Endothelial cell of umbilical vein (primary cell): ENCODE measurements around the gene ACTBL2.
"Not testable (repeated sequence)": the region's sequence is repeated elsewhere in the genome, so short reads cannot be mapped to it uniquely, and the experiment has no call there.

ENCODE experiments used
- EZH2 ChIP-seq: IDR thresholded peaks from 2 replicates; pipeline ENCODE4 v1.6.1; 2012; ENCODE audit warnings: borderline replicate concordance, low read depth, mild to moderate bottlenecking, moderate library complexity, low read length, inconsistent platforms; ENCODE audit not compliant: severe bottlenecking
- FOS ChIP-seq: IDR thresholded peaks from 2 replicates; pipeline ENCODE4 v1.6.1; 2011; ENCODE audit warnings: mild to moderate bottlenecking, low read length, moderate library complexity, borderline replicate concordance; ENCODE audit not compliant: insufficient read depth
- JUN ChIP-seq: IDR thresholded peaks from 2 replicates; pipeline ENCODE4 v1.6.1; 2011; ENCODE audit warnings: borderline replicate concordance, low read depth; ENCODE audit not compliant: insufficient read length, insufficient read depth
- MAX ChIP-seq: IDR thresholded peaks from 2 replicates; pipeline ENCODE4 v1.6.1; 2011; ENCODE audit not compliant: insufficient read depth, insufficient read length
- POLR2A ChIP-seq: IDR thresholded peaks from 2 replicates; pipeline ENCODE4 v1.6.1; 2012; ENCODE audit warnings: low read depth, mild to moderate bottlenecking, control low read depth, low read length
- TF ChIP-seq, protein P1 (sequence below), 2 donors: IDR thresholded peaks; 1 replicate in 1 of 2; 2 replicates in 1 of 2; pipeline ENCODE4 v1.5.1; 2011; ENCODE audit warnings: low read length in 2 of 2, mild to moderate bottlenecking in 2 of 2, moderate library complexity in 2 of 2, control low read depth in 1 of 2, inconsistent platforms in 1 of 2, low read depth in 1 of 2; ENCODE audit not compliant: insufficient read depth in 1 of 2; ENCODE audit errors: extremely low read depth in 1 of 2

GRCh38 chr5:57518415-57518814 lies 35.8 kb upstream of the ACTBL2 start:
- TF ChIP-seq POLR2A, EZH2, JUN, FOS, MAX: not testable (repeated sequence)
- TF ChIP-seq, protein P1, sequence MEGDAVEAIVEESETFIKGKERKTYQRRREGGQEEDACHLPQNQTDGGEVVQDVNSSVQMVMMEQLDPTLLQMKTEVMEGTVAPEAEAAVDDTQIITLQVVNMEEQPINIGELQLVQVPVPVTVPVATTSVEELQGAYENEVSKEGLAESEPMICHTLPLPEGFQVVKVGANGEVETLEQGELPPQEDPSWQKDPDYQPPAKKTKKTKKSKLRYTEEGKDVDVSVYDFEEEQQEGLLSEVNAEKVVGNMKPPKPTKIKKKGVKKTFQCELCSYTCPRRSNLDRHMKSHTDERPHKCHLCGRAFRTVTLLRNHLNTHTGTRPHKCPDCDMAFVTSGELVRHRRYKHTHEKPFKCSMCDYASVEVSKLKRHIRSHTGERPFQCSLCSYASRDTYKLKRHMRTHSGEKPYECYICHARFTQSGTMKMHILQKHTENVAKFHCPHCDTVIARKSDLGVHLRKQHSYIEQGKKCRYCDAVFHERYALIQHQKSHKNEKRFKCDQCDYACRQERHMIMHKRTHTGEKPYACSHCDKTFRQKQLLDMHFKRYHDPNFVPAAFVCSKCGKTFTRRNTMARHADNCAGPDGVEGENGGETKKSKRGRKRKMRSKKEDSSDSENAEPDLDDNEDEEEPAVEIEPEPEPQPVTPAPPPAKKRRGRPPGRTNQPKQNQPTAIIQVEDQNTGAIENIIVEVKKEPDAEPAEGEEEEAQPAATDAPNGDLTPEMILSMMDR (IDR thresholded peaks at IDR 0.05; ENCODE audit: extremely low read depth in 1 of 2, insufficient read depth in 1 of 2, low read depth in 1 of 2, low read length in 2 of 2), result not testable (repeated sequence)
